Measurements from ENCODE around the gene APBA2.

Gene APBA2

DNA sequence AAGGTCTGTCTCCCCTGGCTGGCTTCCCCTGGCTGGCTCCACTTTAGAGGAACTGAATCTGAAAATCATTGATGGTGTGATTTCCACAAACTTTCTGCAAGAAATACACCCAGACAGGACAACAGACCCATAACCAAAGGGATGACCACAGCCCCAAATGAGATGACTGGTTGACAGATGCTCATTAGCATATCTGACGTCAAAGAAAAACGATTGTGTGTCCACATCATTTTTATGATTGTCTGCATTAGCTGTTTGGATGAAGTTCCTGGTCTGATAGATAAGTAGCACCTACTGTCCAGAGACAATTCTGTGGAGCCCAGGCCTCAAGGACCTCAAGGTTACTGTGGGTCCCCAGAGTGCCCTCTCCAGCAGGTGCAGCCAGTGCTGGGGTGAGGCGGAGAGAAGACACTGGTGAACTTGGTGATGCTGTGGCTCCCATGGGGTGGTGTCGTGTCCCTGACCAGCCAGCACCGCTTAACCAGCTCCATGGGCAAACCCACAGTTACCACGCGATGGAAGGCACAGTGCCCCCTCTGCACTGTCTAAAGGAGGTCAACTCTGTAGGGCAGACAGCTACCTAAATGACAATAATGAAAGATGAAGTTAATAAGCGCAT lies 256.5 kb downstream of the APBA2 start:
- H3K27ac ChIP-seq: no peak overlapping the region

GRCh38 chr15:29143293-29143692 lies 257.5 kb downstream of the APBA2 start:
- TF ChIP-seq, protein P1, sequence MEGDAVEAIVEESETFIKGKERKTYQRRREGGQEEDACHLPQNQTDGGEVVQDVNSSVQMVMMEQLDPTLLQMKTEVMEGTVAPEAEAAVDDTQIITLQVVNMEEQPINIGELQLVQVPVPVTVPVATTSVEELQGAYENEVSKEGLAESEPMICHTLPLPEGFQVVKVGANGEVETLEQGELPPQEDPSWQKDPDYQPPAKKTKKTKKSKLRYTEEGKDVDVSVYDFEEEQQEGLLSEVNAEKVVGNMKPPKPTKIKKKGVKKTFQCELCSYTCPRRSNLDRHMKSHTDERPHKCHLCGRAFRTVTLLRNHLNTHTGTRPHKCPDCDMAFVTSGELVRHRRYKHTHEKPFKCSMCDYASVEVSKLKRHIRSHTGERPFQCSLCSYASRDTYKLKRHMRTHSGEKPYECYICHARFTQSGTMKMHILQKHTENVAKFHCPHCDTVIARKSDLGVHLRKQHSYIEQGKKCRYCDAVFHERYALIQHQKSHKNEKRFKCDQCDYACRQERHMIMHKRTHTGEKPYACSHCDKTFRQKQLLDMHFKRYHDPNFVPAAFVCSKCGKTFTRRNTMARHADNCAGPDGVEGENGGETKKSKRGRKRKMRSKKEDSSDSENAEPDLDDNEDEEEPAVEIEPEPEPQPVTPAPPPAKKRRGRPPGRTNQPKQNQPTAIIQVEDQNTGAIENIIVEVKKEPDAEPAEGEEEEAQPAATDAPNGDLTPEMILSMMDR (conservative IDR thresholded peaks at IDR 0.05): no peak
- TF ChIP-seq ZFX (IDR thresholded peaks at IDR 0.05): no peak
- H3K27ac ChIP-seq: no peak overlapping the region

More for the DNA sequence above, 256.5 kb downstream of the APBA2 start:
- TF ChIP-seq ZFX (IDR thresholded peaks at IDR 0.05): no peak
- TF ChIP-seq, protein P1 (conservative IDR thresholded peaks at IDR 0.05): no peak

- no peak for TF ChIP-seq ZFX (IDR thresholded peaks at IDR 0.05)
- TF ChIP-seq, protein P1 (conservative IDR thresholded peaks at IDR 0.05): no peak
- no peak overlapping the region for H3K27ac ChIP-seq
These were observed 258.3 kb downstream of the APBA2 start for GRCh38 chr15:29143909-29144635.

- no peak overlapping the region for H3K27ac ChIP-seq
- TF ChIP-seq, protein P1 (conservative IDR thresholded peaks at IDR 0.05): no peak
- TF ChIP-seq ZFX (IDR thresholded peaks at IDR 0.05): no peak
These were observed 263.9 kb downstream of the APBA2 start for GRCh38 chr15:29149738-29150075.

- no peak overlapping the region for H3K27ac ChIP-seq
- no peak for TF ChIP-seq ZFX (IDR thresholded peaks at IDR 0.05)
- TF ChIP-seq, protein P1 (conservative IDR thresholded peaks at IDR 0.05): no peak
These were observed 265.0 kb downstream of the APBA2 start for GRCh38 chr15:29150515-29151483.

- no peak for TF ChIP-seq ZFX (IDR thresholded peaks at IDR 0.05)
- TF ChIP-seq, protein P1 (conservative IDR thresholded peaks at IDR 0.05): no peak
- no peak overlapping the region for H3K27ac ChIP-seq
These were observed 265.7 kb downstream of the APBA2 start for GRCh38 chr15:29151484-29151857.

Data from C4-2B (cell line).